ENCODE measurements around the gene IRAK2.

Gene IRAK2

DNA sequence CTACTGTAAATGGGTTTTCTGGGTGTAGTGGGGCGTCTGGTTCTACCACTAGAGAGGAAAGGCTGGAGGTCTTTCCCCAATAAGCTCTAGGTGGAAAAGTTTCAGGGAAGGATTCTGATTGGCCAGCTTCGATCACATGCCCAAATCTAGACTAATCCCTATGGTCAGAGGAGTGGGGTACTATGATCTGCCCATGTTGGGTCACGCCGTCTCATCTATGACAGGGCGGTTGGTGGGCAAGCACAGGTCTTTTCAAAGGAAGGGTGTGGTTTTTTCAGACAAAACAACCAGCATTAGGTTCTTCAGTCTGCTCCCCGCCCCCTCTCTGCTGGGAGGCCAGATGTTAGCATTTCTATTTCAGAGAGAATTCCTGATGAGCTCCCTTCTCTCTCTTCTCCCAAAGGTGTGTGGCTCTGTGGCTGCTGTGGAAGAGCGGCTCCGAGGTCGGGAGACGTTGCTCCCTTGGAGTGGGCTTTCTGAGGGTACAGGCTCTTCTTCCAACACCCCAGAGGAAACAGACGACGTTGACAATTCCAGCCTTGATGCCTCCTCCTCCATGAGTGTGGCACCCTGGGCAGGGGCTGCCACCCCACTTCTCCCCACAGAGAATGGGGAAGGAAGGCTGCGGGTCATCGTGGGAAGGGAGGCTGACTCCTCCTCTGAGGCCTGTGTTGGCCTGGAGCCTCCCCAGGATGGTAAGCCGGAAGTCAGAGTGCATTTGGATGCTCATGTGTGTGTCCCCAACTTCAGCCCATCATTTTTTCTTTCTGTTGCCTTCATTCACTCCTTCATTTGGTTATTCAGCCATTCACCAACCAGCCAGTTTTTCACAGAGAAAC is 73.8 kb downstream of the IRAK2 start:
- no peak for DNase-seq (ENCODE audit: low spot score)
- TF ChIP-seq, protein P1, sequence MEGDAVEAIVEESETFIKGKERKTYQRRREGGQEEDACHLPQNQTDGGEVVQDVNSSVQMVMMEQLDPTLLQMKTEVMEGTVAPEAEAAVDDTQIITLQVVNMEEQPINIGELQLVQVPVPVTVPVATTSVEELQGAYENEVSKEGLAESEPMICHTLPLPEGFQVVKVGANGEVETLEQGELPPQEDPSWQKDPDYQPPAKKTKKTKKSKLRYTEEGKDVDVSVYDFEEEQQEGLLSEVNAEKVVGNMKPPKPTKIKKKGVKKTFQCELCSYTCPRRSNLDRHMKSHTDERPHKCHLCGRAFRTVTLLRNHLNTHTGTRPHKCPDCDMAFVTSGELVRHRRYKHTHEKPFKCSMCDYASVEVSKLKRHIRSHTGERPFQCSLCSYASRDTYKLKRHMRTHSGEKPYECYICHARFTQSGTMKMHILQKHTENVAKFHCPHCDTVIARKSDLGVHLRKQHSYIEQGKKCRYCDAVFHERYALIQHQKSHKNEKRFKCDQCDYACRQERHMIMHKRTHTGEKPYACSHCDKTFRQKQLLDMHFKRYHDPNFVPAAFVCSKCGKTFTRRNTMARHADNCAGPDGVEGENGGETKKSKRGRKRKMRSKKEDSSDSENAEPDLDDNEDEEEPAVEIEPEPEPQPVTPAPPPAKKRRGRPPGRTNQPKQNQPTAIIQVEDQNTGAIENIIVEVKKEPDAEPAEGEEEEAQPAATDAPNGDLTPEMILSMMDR (IDR thresholded peaks at IDR 0.05), result no peak
- Histone ChIP-seq H3K4me3 (no peak overlapping the region), H3K27ac (no peak overlapping the region)

DNA sequence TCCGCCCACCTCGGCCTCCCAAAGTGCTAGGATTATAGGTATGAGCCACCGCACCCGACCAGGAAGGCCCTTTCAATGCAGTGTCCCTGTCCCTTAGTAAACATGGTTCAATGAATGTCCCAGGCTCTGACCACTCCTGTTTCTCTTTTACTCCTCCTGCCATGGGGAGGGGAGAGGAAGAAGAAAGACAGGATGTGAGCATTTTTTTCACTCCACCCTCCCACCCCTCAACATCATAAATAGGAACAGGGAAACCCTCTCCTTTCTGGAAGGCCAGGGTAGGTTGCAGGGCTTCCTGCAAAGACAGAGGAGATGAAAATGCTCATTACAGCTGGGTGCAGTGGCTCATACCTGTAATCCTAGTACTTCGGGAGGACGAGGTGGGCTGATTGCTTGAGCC is 76.1 kb downstream of the IRAK2 start:
- TF ChIP-seq, protein P1 (IDR thresholded peaks at IDR 0.05), result no peak
- no peak for DNase-seq (ENCODE audit: low spot score)
- H3K27ac ChIP-seq, result no peak overlapping the region
- no peak overlapping the region for H3K4me3 ChIP-seq

DNA sequence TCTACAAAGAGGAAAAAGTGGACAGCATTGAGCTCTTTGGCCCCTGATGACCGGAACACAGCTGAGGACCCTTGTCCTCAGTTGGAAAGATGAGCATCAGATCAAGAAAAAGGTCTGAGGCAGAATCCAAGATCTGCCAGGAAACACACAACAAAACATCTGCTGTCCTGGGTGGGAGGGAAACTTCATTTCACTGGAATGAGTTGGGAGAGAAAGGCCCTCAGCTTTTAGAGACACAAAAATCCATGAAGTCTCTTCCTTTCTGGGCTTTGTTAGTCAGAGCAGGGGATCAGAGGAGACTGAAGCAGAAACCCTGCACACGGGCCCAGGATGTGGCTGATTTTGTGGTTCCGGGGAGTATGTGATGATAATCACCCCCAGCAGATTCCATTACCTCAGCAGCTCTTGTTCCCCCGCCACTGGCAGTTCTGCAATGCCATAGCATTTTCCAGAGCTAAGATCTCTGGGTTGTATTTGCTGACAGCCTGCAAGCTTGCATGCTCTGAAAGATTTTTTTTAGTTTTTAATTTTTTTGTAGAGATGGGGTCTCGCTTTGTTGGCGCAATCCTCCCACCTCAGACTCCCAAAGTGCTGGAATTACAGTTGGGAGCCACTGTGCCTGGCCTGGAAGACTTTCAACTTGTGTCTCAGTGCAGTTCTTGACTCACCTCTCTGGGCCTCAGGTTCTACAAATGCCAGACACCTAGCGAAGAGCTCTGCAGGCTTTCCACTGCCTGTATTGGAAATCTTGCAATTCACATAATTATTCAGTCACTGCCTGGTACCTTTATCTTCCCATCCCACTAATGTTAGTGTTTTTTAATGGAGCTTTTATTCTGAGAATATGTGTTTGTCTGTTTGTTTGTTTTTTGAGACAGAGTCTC is 77.7 kb downstream of the IRAK2 start:
- DNase-seq (ENCODE audit: low spot score), result no peak
- TF ChIP-seq, protein P1 (IDR thresholded peaks at IDR 0.05), result no peak
- Histone ChIP-seq H3K4me3 (no peak overlapping the region), H3K27ac (peak overlapping the region in 1 of 2 donors; percentile 22)

DNA sequence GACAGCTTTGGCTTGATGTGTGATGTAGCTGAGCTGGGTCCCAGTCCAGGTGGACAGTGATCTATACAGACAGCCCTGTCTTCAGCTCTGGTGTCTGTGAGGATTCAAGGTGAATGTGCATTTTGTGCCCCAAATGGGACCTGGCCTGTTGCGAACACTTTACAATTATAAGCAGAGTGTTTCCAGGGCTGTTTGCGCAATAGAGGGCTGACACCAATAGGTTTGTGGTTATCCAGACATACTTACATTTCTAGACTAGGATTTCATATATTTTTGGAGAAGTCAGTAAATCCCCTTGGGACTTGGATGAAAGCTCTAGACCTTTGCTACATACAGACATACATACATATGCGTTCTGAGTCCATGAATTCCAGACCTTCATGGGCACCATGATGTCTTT is 79.3 kb downstream of the IRAK2 start:
- H3K4me3 ChIP-seq, result no peak overlapping the region
- H3K27ac ChIP-seq, result no peak overlapping the region
- TF ChIP-seq, protein P1 (IDR thresholded peaks at IDR 0.05), result no peak
- DNase-seq (ENCODE audit: low spot score), result no peak

DNA sequence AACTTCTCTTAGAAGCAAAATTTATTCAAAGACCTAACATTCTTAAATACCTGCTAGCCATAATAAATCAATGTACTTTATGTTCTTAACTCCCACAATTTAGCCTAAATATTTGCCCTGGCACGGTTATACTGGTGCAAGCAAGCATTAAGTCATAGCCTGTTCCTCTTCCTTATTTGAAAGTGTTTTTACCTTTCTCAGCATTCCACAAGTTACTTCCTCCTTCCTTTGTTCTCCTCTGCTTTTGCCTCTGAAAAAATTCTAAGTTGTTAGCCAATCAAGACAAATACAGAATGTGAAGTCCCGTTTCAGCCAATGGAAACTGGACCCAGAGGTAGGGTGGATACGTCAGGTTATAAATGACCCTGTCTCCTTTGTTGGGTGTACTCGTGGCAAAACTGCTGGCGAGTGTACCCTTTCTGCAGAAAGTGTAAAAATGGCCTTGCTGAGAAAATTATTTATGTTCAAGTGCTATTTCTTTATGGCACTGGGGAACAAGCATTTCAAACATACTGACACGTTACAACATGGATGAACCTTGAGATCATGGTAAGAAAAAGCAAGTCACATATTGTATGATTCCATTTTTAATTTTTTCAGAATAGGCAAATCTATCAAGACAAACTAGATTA is 80.5 kb downstream of the IRAK2 start:
- no peak for DNase-seq (ENCODE audit: low spot score)
- TF ChIP-seq, protein P1 (IDR thresholded peaks at IDR 0.05), result no peak
- Histone ChIP-seq H3K4me3 (no peak overlapping the region), H3K27ac (no peak overlapping the region)

DNA sequence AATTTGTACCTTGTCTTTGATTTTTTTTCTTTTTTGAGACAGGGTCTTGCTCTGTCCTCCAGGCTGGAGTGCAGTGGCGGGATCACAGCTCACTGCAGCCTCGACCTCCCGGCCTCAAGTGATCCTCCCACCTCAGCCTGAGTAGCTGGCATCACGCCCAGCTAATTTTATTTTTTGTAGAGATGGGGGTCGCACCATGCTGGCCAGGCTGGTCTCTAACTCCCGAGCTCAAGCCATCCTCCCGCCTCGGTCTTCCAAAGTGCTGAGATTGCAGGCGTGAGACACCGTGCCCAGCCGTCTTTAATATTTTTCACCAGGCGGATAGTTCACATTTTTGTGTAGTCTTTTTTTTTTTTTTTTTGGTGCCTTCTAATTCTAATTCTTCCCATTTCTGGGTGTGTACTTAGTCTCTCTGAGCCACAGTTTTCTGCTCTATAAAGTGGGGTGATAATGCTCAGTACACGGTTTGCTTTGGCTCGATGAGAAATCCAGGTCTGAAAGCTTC is 83.0 kb downstream of the IRAK2 start:
- Histone ChIP-seq H3K4me3 (peak overlapping the region; percentile 89), H3K27ac (peak overlapping the region; percentile 83 to 93)
- no peak for DNase-seq (ENCODE audit: low spot score)
- TF ChIP-seq, protein P1 (IDR thresholded peaks at IDR 0.05), result no peak
